Skeletal muscle cell (primary cell): ENCODE results near the gene SLC41A1.
"Not testable (repeated sequence)": the region's sequence is repeated elsewhere in the genome, so short reads cannot be mapped to it uniquely, and the experiment has no call there.

Experiments
- DNase-seq: peaks from one replicate; pipeline ENCODE4 v3.0.0-alpha.2; 2010; ENCODE audit warnings: low read depth
- H3K4me3 ChIP-seq: 2 replicates; pipeline ENCODE4 v1.5.1; 2011; ENCODE audit warnings: low read depth, mild to moderate bottlenecking, control low read depth, low read length, moderate library complexity

Gene SLC41A1

DNA sequence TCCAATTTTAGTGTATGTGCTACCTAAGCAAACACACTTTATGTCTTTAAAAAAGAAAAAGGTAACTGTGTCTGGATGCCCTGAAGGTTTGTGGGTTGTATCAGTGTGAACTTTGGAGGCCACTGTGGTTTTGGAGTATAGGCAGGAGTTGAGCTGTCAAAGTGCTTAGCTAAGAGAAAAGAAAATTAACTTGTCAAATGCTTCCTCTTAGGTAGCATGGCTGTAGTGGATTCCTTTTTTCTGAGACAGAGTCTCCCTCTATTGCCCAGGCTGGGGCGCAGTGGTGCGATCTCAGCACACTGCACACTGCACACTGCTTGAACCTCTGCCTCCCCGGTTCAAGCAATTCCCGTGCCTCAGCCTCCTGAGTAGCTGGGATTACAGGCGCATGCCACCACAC, 11.2 kb upstream of the SLC41A1 start:
- no peak for DNase-seq
- no peak overlapping the region for H3K4me3 ChIP-seq

DNA sequence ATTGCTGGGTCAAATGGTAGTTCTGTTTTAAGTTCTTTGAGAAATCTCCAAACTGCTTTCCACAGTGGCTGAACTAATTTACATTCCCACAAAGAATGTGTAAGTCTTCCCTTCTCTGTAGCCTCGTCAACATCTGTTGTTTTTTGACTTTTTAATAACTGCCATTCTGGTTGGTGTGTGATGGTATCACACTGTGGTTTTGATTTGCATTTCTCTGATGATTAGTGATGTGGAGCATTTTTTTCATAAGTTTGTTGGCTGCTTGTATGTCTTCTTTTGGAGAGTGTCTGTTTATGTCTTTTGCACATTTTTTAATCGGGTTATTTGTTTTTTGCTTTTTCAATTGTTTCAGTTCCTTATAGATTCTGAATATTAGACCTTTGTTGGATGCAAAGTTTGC, 10.3 kb upstream of the SLC41A1 start:
- DNase-seq, H3K4me3 ChIP-seq: not testable (repeated sequence)

DNA sequence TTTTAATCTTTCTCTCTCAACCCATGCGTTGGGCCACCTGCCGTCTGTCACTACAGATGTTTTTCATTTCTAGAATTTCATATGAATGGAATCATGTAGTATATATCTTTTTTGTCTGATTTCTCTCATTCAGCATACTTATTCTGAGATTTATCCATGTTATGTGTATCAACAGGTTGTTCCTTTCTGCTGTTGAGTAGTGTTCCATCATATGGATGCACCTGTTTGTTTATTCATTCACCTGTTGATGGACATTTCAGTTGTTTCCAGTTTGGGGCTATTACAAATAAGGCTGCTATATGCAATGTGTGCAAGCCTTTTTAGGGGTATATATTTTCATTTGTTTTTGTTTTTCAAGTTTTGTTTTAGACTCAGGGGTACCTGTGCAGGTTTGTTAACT, 9.4 kb upstream of the SLC41A1 start:
- no peak for DNase-seq
- H3K4me3 ChIP-seq = no peak overlapping the region

DNA sequence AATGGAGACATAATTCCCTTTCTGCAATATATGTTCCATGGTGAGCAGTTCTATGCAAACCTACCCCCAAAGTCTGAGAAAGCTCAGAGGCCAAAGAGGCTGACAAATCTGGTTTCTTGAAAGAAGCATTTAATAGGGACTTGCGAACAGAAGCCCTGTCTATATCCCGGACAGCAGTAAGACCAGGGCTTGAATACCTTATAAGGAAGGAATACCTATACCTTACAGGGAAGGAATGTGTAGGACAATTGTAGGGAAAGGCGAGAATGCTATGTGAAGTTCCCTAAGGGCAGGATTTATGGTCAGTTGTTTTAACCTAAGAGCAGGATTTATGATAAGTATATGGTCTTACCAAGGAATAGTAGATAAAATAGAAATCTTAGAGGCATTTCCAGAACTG, 5.0 kb upstream of the SLC41A1 start:
- no peak for DNase-seq
- H3K4me3 ChIP-seq = no peak overlapping the region

DNA sequence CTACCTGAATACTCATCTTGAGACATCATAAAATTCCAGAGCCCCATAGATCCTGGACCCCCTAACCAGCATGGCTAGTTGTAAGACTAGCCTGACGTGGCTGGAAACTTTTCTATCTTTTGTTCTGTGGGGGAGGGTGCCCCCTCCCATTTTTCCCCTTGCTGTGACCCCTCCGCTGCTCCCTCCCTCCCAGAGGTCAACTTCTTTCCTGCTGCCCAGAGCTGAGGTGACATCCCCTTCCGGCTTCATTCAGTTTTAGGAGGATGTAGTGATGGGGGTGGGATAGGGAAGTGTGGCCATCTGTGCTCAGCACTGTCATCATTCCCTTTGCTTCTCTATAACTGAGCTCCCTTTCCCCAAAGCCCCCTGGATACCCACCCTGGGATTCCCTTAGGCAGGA, 4.4 kb upstream of the SLC41A1 start:
- no peak for DNase-seq
- H3K4me3 ChIP-seq = no peak overlapping the region

DNA sequence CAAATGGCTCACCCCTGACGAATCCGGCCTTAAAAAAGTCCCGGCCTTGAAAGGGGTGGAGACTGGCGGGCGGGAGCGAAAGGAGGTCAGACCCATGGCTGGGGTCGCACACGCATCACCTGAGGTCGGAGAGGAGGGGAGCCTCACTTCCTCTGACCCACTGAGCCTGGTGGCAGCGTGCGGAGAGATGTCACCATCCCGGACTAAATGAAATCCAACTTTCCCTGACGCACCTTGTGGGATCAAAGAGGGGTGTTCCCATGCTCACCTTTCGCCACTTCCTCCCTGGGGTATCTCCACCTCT, 709 bp upstream of the SLC41A1 start:
- peak overlapping the region; percentile 81 for H3K4me3 ChIP-seq
- DNase-seq = no peak

DNA sequence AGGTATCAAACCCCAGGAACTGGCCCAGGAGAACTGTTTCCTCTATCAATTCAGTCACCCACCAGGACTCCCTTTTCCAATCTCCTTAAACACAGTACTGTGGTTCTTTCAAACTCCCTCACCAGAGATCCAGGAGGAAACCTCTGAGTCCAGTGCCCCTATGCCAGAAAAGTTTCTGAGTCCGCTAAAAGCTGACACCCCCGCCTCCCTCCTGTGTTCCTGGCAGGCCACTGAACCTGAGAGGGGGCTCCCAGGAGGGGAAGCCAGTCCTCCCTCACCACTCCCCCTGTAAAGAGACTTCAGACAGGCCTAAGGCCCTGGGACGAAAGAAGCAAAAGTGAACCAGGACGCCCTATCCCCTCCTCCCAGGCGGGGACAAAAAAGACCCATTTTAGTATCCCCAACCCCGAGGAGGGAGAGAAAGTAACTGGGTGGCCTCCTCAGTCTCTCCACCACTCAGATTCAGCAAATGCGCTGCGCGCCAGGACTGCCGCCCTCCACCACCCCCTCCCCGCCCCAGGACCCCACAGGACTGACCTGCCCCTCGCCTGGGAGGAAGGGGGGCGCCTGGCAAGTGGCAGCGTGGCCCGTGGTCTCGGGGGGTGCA, 624 bp downstream of the SLC41A1 start:
- no peak for DNase-seq

DNA sequence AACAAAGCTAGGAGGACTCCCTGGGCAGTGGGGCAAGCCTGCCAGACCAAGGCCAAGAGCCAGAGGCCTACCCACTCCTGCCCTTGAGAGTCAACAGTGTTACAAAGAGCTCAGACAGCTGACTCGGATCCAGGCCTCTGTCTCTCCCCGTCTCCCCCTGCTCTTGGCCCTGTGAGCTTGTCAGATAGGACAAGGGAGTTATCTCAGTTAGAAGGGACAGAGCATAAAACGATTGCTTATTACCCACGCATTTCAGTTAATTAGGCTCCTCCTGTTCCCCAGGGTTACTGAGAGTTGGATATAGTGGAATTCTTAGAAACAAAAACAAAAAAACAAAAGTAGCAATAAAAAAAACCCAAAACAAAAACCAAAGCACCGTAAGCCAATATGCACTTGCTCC, 1.3 kb downstream of the SLC41A1 start:
- H3K4me3 ChIP-seq = peak overlapping the region; percentile 81
- no peak for DNase-seq

More for the DNA sequence above, 624 bp downstream of the SLC41A1 start:
- H3K4me3 ChIP-seq = peak overlapping the region; percentile 81

DNA sequence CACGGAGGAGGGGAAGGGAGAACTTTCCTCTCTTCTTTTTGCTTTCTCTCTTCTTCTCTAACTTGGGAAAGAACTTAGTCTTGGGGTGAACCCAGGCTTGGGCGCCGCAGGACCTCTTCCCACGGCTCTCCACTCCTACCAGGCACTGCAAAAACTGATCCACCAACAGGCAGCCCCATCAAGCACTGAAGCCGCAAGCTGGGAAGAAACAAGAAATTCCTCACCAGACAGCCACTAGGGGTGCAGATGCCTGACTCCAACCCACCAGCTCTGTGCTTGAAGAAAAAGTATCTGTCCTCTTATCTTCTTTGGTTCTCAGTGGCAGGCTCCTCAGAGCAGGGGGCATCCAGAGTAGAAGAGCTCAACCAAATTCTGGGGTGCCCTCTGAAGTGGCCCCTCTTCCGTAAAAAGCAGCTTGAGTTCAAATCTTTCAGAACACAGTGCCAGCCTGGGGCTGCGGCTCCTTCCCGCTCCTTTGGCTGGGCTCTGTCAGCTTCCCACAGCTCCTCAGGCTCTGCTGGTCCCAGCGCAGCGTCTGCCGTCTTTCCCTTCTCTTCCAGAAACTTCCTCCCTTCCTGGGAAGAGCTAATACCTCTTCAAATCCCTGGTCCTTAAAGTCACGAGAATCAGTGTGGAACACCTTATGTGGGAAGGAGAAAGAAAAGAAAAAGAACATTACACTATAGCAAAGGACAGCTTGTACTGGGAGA, 2.4 kb downstream of the SLC41A1 start:
- H3K4me3 ChIP-seq = no peak overlapping the region
- DNase-seq = no peak

DNA sequence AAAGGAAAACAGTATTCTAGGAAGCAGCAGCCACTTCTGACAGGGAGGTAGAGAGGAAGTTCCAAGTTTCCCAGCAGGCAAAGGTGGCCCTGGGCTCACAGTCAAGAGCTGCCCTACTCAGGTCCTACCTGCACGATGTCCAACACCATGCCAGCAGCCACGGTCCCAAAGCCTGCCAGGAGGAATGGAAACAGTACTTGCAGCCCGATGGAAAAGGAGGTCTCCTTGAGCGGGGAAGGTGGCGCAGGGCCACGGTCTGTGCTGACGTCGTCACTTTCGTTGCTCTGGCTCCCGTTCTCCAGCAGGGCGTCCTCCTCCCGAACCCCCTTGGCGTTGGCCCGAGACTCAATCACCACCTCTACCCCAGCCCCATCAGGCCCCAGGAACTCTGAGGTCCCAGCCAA, 3.1 kb downstream of the SLC41A1 start:
- no peak overlapping the region for H3K4me3 ChIP-seq
- DNase-seq = no peak

DNA sequence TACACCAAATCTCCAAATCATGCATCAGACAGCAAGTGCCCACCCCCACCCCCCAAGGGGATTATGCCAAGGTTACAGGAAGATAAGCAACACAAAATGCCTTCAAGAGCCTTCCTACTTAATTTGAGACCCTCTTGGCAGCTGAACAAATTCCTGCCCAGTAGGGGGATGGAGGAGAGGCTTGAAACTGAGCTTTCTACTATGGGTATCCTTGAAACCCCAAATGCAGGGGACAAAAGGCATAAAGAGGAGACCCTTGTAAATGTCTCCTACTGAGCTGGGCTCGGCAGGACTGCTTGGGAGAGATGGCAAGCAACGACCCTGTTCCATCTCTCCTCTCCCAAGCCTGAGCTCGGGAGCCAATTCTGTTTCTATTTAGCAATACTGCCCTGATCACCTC, 3.5 kb downstream of the SLC41A1 start:
- H3K4me3 ChIP-seq = no peak overlapping the region
- DNase-seq = no peak

DNA sequence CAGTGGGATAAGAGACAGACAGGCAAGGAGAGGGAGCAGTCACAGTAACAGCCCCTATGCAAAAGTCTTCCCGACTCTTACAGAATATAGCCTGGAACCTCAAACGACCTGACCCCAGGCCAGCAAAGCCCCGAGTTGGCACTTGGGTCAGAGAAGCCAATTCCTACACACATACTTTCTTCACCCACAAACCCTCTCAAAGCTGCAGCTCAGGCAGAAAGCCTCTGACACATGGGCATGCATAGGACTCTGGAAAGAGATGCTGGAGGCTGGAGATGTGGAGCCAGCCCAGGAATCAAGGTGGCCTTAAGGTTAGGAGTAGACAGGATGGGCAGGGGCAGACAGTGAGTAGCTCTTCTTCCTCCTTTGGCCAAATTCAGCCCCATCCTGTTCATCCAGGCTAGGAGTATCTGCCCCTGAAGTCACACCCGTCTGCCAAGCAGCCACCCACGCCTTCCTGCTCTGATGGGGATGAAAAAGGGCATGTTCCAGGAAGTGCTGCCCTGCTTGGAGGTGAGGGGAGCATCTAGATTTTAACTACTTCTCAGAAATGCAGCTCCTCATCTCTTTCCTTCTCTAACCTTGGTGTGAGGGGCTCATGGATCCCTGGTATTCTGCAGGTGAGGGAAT, 7.8 kb downstream of the SLC41A1 start:
- no peak for DNase-seq
- no peak overlapping the region for H3K4me3 ChIP-seq

DNA sequence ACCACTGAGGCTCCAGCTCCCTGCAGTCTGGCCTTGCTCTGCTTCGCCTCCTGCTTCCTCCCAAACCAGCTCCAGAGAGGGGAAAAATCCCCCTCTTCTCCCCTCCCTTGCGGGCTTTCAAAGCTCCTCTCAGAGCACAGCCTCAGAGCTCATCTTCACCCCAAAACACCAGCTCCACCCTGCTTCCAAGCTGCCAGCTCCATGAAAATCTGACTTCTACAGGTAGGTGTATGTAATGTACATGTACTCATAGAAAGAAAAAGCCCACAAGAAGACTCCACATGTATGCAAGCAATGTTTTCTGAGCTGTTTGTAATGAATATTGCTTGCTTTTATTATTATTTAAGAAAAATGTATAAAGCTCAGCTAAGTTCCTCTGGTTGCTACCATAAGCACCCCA, 8.4 kb downstream of the SLC41A1 start:
- no peak overlapping the region for H3K4me3 ChIP-seq
- no peak for DNase-seq

DNA sequence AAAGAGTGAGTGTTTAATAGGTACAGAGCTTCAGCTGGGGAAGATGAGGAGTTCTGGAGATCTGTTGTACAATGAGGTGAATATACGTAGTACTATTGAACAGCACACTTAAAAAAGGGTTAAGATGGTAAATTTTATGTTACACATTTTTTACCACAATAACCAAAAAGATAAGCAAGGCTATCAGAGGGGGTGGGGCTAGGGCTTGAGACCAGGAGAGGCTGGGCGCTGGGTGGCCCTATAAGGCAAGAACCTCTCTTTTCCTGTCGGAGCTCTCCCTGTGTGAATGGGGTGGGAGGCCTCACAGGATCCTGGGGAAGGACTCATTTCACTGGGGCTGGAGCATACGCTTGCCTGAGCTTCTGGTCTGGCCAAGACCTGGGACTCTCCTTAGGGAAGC, 9.0 kb downstream of the SLC41A1 start:
- no peak overlapping the region for H3K4me3 ChIP-seq

DNA sequence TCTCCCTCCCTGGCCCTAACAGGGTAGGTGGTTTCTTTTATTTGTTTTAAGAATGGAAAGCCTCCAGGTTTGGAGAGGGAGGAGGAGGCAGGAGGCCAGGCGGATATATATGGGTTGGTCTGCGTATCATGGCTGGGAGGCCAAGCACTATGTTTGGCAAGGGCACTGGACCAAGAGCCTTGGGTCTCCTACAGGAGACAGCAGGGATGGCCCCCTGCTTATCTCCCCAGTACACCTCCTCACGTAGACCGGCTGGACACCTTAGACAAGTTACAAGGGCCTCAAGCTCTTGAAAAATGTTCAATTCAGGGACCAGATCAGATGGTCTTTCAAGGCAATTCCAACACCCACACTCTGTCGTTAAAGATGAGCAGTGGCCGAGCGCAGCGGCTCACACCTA, 10.9 kb downstream of the SLC41A1 start:
- no peak for DNase-seq
- no peak overlapping the region for H3K4me3 ChIP-seq

More for the DNA sequence above, 9.0 kb downstream of the SLC41A1 start:
- DNase-seq = no peak

DNA sequence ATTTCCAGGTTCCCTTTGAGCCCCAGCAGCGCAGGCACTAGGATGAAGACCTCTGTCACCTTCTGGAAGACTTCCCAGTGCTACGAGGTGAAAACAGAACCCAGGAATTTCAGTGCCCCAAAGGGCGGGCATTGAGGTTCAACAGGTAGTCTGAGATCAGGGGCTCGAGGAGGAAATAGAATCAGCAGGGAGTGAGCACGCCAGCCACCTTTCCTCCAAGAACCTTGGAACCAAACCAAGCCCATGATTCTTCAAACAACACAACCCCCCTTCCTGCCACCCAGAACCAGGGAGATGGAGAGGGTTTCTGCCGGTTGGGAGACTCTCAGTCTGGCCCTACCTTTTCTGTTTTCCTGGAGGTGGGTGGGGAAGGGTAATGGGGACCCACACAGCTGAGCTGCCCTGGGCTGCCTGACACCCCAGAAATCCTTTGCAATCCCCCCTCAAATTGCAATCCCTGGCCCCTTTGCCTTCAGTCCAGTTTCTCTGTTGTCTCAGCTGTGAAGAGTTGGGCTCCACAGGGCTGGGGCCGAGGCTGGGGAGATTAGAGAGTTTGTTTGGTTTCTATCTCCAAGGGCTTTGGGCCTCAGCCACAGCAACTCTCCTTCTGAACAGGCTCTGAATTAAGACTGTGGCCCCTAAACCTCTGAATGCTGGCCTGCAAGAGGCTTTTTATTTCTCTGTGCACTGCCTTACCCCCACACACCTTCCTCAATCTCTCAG, 11.9 kb downstream of the SLC41A1 start:
- no peak for DNase-seq
- no peak overlapping the region for H3K4me3 ChIP-seq

DNA sequence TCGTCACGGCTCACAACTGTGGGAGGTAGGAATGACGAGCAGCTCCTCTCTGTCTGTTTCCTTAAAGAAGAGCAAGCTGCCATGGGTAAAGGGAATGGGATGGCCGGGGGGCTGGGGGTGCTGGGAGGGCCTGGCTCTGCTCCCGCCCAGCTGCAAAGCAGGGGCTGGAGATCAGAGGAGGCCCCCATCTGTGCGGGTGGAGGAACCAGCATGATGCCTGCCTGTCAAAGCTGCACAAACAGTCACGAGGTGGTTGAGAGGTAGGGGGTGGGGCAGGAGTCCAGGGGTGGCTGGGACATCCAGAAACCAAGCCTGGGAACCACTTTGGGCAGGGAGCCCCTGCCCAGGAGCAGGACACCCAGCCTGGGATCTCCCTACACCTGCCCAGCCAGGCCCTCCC, 12.6 kb downstream of the SLC41A1 start:
- DNase-seq = no peak
- no peak overlapping the region for H3K4me3 ChIP-seq

DNA sequence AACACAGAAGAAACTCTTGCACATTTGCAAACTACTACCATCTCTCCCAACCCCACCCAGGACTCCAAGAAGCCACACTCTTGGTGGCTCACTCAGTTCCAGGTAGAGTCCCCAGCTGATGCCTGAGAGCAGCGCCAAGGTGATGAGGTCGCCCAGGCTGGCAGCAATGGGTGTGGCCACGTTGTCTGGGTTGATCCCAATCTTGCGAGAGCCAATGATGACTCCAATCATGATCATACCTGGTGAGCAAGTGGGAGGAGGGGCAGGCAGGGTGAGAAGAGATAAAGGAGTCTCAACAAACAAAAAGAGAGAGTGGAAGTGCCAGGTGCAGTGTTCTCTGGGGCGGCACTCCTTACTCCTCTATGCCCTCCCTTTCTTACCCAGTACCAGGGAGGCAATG, 14.4 kb downstream of the SLC41A1 start:
- no peak for DNase-seq
- no peak overlapping the region for H3K4me3 ChIP-seq

DNA sequence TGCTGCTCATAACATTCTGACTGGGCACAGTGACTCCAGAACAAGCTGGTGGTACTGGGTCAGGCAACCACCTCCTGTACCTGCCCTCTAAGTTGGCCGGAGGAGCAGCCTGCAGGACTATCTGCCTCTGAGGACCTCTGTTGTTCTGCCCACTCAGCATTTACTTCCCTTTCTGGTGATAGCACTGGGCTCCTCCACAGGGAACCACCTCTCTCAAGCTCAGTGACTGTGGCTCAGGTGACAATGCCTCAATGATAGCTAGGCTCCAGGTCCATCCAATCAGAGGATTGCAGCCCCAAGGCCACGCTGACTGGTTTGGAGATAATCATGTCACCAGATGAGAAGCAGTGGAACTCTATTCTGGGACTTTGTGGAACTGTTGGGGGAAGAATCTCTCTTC, 15.8 kb downstream of the SLC41A1 start:
- DNase-seq = no peak
- no peak overlapping the region for H3K4me3 ChIP-seq

DNA sequence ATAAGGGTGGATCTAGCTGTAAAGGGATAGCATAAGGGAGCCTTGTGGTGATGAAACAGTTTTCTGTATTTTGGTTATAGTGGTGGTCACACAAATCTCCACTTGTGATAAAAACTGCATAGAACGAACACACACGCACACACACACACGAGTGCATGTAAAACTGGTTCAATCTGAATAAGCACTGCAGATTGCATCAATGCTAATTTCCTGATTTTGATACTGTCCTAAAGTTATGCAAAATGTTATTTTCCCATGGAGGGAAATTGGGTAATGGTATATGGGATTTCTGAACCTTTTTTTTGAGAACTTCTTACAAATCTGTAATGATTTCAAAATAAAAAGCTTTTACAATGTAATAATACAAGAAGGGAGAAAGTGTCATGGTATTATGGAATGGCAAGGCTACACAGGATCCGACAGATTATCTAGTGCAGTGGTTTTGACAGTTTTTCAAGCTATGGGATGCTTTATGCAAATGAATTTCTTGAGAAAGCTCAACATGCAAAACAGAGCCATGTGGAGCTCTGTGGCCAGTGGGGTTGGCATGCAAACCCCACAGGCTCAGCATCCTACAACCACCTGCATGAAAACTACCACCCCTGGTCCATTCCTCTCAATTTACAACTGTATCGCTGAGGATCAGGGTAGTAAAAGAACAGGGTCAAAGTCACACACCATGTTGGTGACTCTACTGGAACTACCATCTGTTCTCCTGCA, 18.8 kb downstream of the SLC41A1 start:
- no peak for DNase-seq
- no peak overlapping the region for H3K4me3 ChIP-seq
